T-helper 2 cell treated with Interferon-gamma antibody and Interleukin-4, amounts not matched to agents 100 ng/mL and 5 ng/mL, for 36 hours (primary cell): ENCODE results near the gene TMC8. TPM values are rescaled to one million over a fixed set of nuclear protein-coding genes. Genes with fewer than 3 reads are reported as not detected.
"Not testable (repeated sequence)": the region's sequence is repeated elsewhere in the genome, so short reads cannot be mapped to it uniquely, and the experiment has no call there.

Experiments
- intact Hi-C: fragments of 100-400 bp; cut with micrococcal nuclease; formaldehyde crosslinking; loops from one replicate; pipeline ENCODE4 v1.15.1; 2023
- total RNA-seq: library from RNA; stranded (reverse); gene quantifications from 2 replicates; pipeline ENCODE4 v1.2.3, GENCODE V29; 2022

TMC8 gene
- total RNA-seq, 1 donor from 2014 or later, result 371 TPM

- intact Hi-C loops, result no loop called here
Observed at GRCh38 chr17:78147315-78147998, 16.9 kb downstream of the TMC8 start.

DNA sequence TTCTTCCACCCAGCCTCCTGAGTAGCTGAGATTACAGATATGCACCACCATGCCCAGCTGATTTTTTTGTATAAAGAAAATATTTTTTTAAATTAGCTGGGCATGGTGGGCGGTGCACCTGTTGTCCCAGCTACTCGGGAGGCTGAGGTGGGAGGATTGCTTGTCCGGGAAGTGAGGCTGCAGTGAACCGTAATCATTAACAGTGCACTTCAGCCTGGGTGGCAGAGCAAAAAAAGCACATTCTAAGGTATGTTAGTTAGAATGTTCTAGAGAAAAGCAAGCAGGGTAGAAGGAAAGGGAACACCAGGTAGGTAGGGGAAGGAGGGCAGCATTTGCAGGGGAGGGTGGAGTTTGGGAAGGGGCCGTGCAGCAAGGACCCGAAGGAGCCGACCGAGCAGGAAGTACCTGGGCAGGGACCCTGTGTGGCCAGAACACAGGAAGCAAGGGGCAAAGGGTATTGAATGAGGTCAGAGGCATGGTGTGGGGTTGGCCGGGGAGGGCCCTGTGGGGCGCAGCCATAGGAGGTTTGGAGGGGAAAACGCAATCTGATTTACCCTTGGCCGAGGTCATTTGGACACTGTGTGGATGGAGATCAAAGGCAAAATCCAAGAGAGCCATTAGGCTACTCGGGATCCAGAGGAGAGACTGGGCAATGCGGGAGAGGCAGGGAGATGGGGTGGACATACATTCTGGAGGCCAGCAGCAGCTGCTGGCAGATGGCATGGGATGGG lies 17.9 kb downstream of the TMC8 start:
- intact Hi-C loops, result no loop called here

- intact Hi-C loops, result no loop called here
Observed at GRCh38 chr17:78151514-78152008, 21.0 kb downstream of the TMC8 start.

DNA sequence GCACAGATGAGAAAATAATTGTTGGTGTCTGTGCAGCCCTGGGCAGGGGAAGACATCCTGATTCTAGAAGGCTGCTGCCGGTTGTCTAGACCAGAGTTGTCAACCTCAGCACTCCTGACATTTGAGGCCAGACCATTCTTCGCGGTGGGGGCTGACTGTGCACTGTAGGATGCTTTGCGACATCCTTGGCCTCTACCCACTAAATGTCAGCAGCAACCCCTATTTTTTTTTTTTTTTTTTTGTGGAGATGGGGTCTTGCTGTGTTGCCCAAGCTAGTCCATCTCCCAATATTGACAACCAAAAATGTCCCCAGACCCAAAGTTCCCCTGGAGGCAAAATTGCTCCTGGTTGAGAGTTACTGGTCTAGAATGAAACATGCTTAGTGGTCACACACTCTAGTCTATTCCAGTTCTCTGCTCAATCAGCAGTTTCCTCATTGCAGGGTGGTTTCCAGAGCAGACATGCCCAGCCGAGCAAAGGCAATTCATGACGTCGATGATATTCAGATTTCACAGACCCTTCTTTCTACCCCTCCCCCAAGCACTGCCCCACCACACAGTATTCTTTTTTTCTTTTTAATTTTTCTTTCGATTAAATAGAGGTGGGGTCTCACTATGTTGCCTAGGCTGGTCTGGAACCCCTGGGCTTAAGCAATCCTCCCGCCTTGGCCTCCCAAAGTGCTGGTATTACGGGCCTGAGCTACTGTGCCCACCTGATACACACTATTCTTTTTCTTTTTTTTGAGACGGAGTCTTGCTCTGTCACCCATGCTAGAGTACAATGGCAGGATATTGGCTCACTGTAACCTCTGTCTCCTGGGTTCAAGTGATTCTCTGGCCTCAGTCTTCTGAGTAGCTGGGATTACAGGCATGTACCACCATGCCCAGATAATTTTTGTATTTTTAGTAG lies 24.6 kb downstream of the TMC8 start:
- intact Hi-C loops, result no loop called here

GRCh38 chr17:78159575-78160158 lies 29.1 kb downstream of the TMC8 start:
- intact Hi-C loops, result no loop called here

GRCh38 chr17:78163881-78164747 lies 33.5 kb downstream of the TMC8 start:
- intact Hi-C loops, result no loop called here

- intact Hi-C loops, result no loop called here
Observed at GRCh38 chr17:78164748-78165607, 34.4 kb downstream of the TMC8 start.

- intact Hi-C loops, result no loop called here
Observed at GRCh38 chr17:78166416-78166815, 35.8 kb downstream of the TMC8 start.

- intact Hi-C loops, result loop anchor here (2.0 kb wide), 1 partner anchor 18 kb away; the partner anchor contains the start of genes AFMID and TK1
Observed at GRCh38 chr17:78168242-78168902, 37.8 kb downstream of the TMC8 start, which contains the start of gene SYNGR2. Gene SYNGR2, plus strand, starts transcription at chr17:78168581. Its CDS starts 36 bp downstream, at chr17:78168617.

DNA sequence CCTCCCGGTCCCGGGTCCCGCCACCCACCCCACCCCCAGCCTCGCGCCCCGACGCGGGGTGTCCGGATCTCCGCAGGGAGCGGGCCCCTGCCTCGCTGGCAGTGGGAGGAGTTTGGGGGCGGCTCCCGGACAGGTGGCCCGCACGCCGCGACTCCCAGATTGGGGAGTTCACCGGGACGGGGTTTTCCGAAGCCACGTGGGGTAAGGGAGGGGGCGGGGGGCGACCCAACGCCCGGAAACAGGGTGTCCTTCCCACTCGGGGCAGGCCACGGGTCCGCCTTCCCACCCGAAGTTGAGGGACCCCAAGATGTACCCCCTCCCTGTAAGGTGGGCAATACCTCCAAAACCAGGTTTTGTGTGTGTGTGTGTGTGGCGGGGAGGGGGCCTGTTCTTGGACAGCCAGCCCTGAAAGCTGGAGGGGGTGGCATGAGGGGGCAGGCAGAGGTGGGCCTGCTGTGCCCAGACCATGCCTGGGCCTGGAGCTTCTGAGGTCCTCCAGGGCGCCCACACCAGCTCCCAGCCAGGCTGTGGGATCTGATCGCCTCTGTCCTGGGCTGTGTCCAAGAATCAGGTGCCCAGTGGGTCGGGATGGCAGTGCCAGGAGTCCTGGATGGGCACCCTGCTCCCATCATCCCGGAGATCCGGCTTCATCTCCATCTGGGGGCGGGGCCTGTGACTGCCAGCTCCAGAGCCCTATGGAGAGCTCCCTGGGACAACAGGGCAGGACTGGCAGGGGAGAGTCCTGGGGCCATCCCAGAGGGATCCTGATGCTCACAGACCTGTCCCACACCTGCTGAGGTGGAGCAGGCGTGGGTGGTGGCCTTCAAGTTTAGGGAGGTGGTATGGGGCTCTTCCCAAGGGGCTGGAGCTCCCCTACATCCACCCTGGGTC lies 38.6 kb downstream of the TMC8 start:
- intact Hi-C loops, result loop anchor here (2.0 kb wide), 1 partner anchor 18 kb away; the partner anchor contains the start of genes AFMID and TK1

DNA sequence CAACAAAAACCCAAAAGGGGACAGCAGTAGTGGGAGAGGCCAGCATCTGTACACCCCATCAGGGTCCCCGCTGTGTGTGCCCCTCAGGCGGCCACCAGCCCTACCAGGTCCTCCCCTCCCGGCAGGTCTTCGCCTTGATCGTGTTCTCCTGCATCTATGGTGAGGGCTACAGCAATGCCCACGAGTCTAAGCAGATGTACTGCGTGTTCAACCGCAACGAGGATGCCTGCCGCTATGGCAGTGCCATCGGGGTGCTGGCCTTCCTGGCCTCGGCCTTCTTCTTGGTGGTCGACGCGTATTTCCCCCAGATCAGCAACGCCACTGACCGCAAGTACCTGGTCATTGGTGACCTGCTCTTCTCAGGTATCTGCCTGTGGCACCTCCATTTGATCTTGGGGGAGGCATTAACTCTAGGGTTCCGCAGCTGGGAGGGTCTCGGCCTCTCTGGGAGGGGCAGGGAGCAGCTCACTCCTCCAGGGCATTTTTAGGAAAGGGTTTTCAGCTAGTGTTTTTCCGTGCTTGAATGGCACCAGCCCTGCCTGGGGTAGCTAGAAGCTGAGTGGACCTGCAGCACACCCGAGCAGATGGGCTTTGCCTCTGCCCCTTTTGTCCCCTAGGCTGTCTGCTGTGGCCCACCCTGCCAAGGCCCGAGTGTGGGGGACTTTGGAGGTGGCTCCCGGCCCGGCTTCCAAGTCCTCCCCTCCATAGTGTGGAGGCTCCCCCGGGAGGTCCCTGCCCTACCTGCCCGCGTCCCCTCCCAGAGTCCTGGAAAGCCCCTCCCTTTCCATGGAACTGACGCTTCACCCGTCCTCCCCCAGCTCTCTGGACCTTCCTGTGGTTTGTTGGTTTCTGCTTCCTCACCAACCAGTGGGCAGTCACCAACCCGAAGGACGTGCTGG lies 40.4 kb downstream of the TMC8 start:
- intact Hi-C loops, result no loop called here

DNA sequence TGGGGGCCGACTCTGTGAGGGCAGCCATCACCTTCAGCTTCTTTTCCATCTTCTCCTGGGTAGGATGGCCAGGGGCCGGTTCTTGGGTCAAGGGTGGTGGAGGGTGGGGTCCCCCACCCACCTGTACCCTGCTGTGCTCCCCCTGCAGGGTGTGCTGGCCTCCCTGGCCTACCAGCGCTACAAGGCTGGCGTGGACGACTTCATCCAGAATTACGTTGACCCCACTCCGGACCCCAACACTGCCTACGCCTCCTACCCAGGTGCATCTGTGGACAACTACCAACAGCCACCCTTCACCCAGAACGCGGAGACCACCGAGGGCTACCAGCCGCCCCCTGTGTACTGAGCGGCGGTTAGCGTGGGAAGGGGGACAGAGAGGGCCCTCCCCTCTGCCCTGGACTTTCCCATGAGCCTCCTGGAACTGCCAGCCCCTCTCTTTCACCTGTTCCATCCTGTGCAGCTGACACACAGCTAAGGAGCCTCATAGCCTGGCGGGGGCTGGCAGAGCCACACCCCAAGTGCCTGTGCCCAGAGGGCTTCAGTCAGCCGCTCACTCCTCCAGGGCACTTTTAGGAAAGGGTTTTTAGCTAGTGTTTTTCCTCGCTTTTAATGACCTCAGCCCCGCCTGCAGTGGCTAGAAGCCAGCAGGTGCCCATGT lies 41.1 kb downstream of the TMC8 start:
- intact Hi-C loops, result not testable (repeated sequence)

GRCh38 chr17:78172249-78173051 lies 41.9 kb downstream of the TMC8 start:
- intact Hi-C loops, result no loop called here

DNA sequence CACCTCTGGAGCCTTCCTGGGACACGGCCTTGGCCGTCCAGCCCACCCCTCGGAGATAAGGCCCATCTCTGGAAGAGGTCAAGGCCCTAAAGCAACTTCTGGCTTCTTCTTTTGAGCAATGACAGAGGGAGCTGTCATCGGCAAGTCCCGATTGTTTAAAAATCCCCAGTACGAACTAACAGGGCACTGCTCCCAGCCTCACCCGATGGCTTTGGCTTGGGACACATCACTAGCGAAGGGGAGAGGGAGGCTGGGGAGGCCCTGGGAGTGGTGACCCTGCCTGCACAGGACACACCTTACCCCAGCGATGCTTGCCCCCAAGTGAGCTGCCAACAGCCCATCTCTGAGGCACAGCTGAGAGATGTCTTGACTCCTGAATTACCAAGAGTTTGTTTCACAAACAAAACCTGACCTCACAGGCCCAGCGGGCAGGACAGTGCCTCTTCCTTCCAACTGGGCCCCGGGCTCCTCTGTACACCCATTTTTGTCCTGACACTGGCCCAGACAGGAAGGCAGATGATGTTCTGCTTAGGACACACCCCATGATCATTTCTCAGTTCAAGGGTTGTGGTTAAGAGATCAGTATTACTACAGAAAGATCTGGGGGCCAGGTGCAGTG lies 42.6 kb downstream of the TMC8 start:
- intact Hi-C loops, result no loop called here
